HG02763 (cell line): ENCODE measurements around the gene DNAJC4.
A peak's percentile ranks its signal among the peaks of the same experiment; 100 is the strongest.

Experiments used
- ATAC-seq: cut with Tn5 transposase; IDR thresholded peaks from one replicate; pipeline ENCODE4 v1.9.1; 2021; ENCODE audit warnings: mild to moderate bottlenecking, moderate library complexity; ENCODE audit not compliant: unreplicated experiment

DNAJC4 gene

DNA sequence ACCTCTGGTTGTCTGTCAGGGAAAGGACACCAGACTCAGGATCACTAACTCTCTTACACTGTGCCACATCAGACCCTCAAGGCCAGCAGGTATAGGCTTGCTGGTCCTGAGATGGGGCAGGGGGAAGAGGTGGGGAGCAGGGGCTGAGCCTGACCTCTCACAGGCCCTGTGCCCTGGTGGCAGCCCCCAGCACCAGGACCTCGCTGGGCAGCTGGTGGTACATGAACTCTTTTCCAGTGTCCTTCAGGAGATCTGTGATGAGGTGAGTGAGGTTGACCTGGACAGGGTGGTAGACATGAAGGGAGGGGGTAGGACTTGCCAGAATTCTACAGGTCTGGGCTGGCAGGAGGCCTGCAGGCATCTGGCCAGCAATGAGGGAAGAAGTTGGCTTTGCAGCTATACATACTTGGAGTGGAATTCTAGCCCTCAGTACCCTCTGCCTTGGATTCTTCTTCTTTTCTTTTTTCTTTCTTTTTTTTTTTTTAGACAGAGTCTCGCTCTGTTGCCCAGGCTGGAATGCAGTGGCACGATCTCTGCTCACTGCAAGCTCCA lies 2.9 kb upstream of the DNAJC4 start:
- ATAC-seq: no peak

GRCh38 chr11:64229090-64229743 lies 1.1 kb upstream of the DNAJC4 start:
- ATAC-seq: no peak

- no peak for ATAC-seq
Observed at GRCh38 chr11:64229744-64230170, 591 bp upstream of the DNAJC4 start.

DNA sequence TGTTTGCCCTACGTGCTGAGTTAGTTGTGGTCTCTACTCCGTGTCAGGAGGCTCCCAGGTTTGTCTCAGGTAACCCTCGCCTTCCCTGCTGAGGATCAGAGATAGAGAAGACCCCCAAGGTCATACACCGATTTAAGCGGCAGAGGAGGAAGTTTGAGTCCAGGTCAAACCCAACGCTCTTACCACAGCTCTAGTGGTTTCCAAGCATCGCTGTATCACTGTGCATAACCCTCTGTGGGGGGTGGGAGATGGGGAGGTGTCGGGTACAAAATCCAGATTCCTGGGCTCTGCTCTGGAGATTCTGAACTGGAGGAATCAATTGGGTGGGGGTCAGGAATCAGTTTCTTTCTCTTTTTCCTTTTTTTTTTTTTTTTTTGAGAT lies 627 bp downstream of the DNAJC4 start:
- no peak for ATAC-seq

DNA sequence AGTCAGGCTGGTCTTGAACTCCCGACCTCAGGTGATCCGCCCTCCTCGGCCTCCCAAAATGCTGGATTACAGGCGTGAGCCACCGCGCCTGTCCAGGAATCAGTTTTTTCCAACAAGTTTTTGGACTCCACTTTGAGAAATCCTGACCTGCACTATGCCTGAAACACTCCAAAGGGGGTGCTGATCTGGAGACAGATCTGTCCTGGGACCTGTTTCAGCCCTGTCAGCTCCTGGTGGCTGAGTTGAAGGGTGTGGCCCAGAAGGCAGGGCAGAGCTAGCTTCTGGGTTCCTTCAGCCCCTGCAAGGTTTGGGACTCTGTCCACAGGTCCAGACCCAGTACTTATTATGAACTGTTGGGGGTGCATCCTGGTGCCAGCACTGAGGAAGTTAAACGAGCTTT lies 1.2 kb downstream of the DNAJC4 start:
- no peak for ATAC-seq

DNA sequence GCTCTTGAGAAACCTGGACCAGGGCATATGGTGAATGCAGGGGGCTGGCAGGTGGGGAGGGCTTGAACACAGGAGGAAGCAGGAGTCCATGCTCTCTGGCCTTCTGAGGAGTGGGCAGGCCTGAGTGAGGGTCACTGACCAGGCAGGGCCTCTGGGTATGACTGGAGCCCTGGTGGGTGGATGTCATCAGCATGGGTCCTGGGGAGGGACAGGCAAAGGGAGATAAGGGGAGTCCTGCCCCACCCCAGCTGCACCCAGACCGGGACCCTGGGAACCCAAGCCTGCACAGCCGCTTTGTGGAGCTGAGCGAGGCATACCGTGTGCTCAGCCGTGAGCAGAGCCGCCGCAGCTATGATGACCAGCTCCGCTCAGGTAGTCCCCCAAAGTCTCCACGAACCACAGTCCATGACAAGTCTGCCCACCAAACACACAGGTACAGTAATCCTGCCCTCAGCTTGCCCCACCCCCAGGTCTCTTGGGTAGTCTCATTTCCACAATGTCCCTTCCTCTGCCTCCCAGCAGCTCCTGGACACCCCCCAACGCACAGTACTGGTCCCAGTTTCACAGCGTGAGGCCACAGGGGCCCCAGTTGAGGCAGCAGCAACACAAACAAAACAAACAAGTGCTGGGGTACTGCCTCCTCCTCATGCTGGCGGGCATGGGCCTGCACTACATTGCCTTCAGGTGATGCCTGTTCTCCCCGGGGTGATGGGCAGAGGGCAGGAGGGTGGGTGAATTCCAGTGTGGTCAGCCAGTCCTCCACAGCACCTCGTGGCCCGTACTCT lies 2.0 kb downstream of the DNAJC4 start:
- ATAC-seq: no peak

DNA sequence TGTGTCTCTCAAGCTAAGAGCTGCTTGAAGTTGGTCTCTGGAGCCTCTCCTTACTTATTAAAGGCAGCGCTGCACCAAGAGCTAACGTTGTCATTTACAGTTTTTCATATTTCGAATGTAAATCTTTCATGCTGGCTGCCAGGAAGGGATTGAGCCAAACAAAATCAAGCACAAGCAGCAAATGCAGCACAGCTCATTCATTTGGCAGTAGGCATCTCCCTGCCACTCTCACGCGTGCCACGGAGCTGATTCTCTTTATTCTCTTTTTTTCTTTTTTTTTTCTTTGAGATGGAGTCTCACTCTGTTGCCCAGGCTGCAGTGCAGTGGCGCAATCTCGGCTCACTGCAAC lies 2.6 kb downstream of the DNAJC4 start:
- ATAC-seq: no peak

GRCh38 chr11:64233913-64234586 lies 3.7 kb downstream of the DNAJC4 start, which contains the start of gene VEGFB:
TSS of gene VEGFB (plus strand) at chr11:64234584. CDS start at chr11:64234834, 250 bp downstream.
- ATAC-seq: peak; percentile 41

- ATAC-seq: no peak
Observed at GRCh38 chr11:64234647-64235379, 4.5 kb downstream of the DNAJC4 start.

DNA sequence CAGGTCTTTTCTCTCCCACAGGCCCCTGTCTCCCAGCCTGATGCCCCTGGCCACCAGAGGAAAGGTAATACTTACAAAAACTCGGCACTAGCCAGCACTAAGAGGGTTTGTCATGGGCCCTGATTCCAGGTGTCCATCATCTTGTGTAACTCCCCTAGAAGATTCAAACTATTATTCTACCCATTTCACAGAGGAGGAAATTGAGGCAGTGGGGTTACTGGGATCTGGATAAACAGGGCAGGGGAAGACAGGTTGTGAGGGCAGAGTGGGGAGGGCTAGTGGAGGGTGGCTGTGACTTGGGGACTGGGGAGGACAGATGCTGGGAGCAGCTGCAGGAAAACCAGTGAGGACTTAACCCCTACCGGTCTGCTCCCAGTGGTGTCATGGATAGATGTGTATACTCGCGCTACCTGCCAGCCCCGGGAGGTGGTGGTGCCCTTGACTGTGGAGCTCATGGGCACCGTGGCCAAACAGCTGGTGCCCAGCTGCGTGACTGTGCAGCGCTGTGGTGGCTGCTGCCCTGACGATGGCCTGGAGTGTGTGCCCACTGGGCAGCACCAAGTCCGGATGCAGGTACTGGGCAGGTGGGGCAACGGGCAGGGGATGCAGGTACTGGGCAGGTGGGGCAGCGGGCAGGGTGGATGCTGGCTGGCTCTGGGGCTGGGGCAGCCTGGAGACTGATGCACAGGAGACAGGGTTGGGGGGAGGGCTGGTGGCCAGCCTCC lies 5.3 kb downstream of the DNAJC4 start:
- ATAC-seq: no peak

- ATAC-seq: no peak
Observed at GRCh38 chr11:64237484-64237951, 7.2 kb downstream of the DNAJC4 start.

DNA sequence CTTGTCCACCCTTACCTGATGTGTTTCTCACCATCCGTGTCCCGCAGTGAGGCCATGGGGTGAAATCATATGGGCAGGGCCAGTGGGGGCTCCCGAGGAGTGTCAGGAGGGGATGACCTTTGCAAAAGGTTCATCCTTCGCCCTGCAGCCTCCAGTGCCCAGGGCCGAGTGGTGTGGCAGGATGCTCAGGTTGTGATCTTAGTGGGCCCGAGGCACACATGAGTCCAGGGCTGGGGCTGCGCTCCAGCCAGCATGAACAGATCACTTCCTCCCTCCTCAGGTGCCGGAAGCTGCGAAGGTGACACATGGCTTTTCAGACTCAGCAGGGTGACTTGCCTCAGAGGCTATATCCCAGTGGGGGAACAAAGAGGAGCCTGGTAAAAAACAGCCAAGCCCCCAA lies 7.7 kb downstream of the DNAJC4 start:
- no peak for ATAC-seq

- no peak for ATAC-seq
Observed at GRCh38 chr11:64238999-64239398, 8.7 kb downstream of the DNAJC4 start.

DNA sequence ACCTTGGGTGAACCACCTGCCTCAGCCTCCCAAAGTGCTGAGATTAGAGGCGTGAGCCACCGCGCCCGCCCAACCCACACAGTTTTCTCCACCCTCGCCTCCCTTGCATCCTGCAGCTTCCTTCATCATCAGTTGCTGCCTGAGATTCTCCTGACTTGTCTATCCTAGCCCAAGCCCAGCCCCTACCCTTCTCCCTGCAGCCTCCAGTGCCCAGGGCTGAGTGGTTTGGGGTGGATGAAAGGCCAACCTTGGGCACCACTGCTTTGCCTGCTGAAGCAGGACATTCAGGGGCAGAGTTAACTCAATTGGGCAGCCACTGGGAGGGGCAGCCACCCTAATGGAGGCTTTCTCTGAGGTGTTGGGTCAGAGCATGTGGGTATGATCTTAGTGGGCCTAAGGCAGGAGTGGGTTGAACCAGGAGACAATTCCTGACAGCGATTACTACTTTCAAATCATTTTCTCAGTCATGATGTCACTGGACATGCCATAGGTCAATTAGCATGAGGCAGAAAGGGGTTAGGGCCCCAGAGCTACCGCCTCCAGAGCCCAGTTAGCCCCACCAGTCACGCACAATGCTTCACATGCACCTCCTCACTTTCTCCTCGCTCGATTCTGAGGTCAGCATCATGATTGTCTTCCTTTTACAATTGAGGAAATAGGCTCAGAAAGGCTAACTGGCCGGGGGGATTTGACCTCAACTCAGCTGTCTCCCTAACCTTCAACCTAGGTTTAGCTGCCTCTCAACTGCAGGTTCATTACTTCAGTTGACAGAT lies 9.5 kb downstream of the DNAJC4 start:
- no peak for ATAC-seq

DNA sequence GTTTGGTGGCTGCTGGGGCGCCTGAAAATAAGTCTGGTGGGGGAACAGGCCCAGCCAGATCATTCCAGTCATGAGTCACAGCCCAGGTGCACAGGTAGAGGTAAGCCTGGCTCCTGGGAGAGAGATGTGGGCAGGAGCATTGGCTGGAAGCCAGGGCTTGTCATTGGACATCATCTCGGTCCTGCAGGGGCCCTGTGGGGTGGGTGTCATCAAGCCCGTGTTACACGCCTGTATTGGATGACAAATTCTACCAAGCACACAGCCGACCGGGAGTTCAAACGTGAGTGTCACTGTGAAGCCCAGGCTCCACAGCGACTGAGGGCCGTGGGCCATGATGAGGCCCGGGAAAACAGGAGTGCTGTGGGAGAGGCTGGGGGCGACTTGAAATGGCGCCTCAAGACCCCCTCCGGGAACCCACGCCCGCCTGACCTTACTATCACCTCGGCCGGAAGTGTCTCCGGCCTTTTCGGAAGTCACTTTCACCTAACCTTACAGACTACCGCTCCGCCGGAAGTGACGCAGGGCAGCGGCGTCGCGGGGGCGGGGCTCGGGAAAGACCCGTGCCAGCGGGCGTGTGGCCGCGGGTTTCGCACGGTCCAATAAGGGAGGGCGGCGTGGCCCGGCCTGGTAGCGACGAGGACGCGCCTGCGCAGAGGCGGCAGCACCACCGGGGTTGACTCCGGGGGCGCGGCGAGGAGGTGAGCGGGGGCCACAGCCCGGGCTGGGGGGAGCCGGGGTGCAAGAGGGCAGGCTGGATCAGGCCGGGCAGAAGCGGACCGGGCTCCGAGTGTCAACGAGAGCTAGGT lies 10.3 kb downstream of the DNAJC4 start, which contains the start of gene FKBP2:
Gene FKBP2 (plus strand): TSS at position 661 of the 806 bp plus-strand sequence. CDS start 1,293 bp downstream, outside the sequence.
- ATAC-seq: peak; percentile 54

- peak; percentile 70 for ATAC-seq
Observed at GRCh38 chr11:64241241-64241490, 10.8 kb downstream of the DNAJC4 start.

- ATAC-seq: peak; percentile 4
Observed at GRCh38 chr11:64241491-64242374, 11.4 kb downstream of the DNAJC4 start.
